ENCODE measurements around the gene BANF2. TPM values are rescaled to one million over a fixed set of nuclear protein-coding genes. Genes with fewer than 3 reads are reported as not detected.

Gene BANF2
- total RNA-seq, 1 experiment from 2014 or later = not detected

GRCh38 chr20:17743677-17744076, 43.9 kb downstream of the BANF2 start:
- Histone ChIP-seq H3K9ac (ENCODE audit: low read length) (no peak overlapping the region), H3K79me2 (ENCODE audit: insufficient read depth, low read length) (no peaks in the 10 kb centered on the region), H3K4me2 (ENCODE audit: low read length) (no peak overlapping the region), H3K27me3 (ENCODE audit: insufficient read depth, low read length) (no peaks in the 10 kb centered on the region), H3K4me1 (ENCODE audit: control insufficient read depth in 1 of 2, insufficient read depth in 2 of 2, low read length in 2 of 2) (peaks cover 8 to 19% of the 10 kb centered on the region in 2 experiments; a peak in 3 of 4 replicates), H4K20me1 (ENCODE audit: insufficient read depth) (no peaks in the 10 kb centered on the region), H2AFZ (ENCODE audit: low read depth, low read length, poor library complexity, severe bottlenecking) (no peak overlapping the region), H3K9me3 (ENCODE audit: control insufficient read depth in 1 of 2, insufficient read depth in 1 of 2, low read depth in 1 of 2, low read length in 2 of 2) (no peaks in the 10 kb centered on the region), H3K9me2 (ENCODE audit: insufficient read depth) (no peaks in the 10 kb centered on the region), H3K27ac (ENCODE audit: low read depth, low read length) (no peak overlapping the region), H3K4me3 (replicated peaks in 1 of 2; ENCODE audit: low read depth in 1 of 2, low read length in 2 of 2) (no peak overlapping the region), H3K36me3 (ENCODE audit: control insufficient read depth in 1 of 2, insufficient read depth in 2 of 2, low read length in 2 of 2) (no peaks in the 10 kb centered on the region)
- intact Hi-C loops (cut with micrococcal nuclease) = no loop called here
- ChIA-PET POLR2A (no interaction called here), RAD21 (ENCODE audit: low non-redundant PET in 1 of 2, low total read pairs in 2 of 2, uncharacterized antibody in 2 of 2, unreplicated experiment in 2 of 2) (no interaction called here), CTCF (no interaction called here)
- TF ChIP-seq ZFX (IDR thresholded peaks at IDR 0.05) (no peak), CTCF (IDR thresholded peaks at IDR 0.05 in 2 of 3, conservative IDR thresholded peaks at IDR 0.05 in 1 of 3; ENCODE audit: borderline replicate concordance in 1 of 3, insufficient read depth in 1 of 3, low read depth in 2 of 3, low read length in 2 of 3) (no peak), POLR2AphosphoS5 (IDR thresholded peaks at IDR 0.05; ENCODE audit: low read depth, low read length) (no peak), CEBPB (IDR thresholded peaks at IDR 0.05; ENCODE audit: low read depth) (no peak), EGR1 (IDR thresholded peaks at IDR 0.05; ENCODE audit: low read depth) (no peak), SRF (IDR thresholded peaks at IDR 0.05; ENCODE audit: low read depth) (no peak), MAX (IDR thresholded peaks at IDR 0.05) (no peak), RAD21 (IDR thresholded peaks at IDR 0.05; ENCODE audit: low read depth) (no peak), ELF1 (IDR thresholded peaks at IDR 0.05; ENCODE audit: borderline replicate concordance, low read depth) (no peak), EZH2 (IDR thresholded peaks at IDR 0.05) (no peak), POLR2A (IDR thresholded peaks at IDR 0.05; ENCODE audit: borderline replicate concordance, extremely low read depth, insufficient read depth, insufficient read length) (no peak), JUND (IDR thresholded peaks at IDR 0.05) (no peak), EZH2phosphoT487 (IDR thresholded peaks at IDR 0.05; ENCODE audit: borderline replicate concordance) (no peak)
- no TSS peak for BruUV-seq (replicated peaks)
- DNase-seq (ENCODE audit: low read depth, low spot score) = no peak
- no peak for ATAC-seq

All from HCT116 (cell line).